Measurements from ENCODE around the gene D2HGDH.

DNA sequence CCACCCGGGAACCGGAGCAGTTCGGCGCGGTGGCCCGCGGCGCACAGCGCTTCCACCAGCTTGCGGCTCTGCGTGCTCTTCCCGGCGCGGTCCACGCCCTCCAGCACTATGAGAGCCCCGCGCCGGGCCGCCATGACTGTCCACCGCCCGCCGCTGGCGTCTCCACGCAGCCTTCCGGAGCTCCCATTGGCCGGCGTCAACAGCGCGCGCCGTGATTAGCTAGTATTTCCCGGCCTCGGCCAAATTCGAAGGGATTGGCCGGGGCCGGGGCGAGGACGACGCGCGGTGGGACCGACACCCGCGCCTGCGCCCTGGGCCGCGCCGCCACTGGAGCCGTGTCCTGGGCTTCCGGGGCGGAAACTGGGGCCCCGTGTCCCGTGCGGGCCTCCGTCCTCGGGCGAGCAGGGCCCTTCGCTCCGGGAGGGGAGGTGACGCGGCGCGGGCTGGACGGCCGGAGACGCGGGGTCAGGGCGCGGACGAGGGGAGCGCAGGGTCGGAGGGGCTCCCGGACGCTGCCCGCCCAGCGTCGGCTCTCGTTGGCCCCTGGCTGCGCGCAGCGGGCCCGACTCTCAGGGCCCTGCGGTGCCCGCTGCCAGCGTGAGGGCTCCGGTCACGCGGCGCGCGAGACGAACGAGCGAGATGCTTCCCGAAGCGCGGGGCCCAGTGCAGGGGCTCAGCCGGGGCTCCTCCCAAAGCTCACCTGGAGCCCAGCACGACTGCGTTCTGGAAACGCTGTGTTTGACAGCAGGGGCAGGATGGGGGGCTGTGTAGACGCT, 47.6 kb upstream of the D2HGDH start, which contains the start of gene DTYMK:
- TF ChIP-seq CTCF (IDR thresholded peaks at IDR 0.05) (no peak), EP300 (IDR thresholded peaks at IDR 0.05) (no peak), POLR2A (IDR thresholded peaks at IDR 0.05) (peak; percentile 18 to 37)

Data from sigmoid colon (tissue), 4 donors.